ENCODE results near the gene CNGB1.
"Not testable (repeated sequence)": the region's sequence is repeated elsewhere in the genome, so short reads cannot be mapped to it uniquely, and the experiment has no call there.

CNGB1 gene

DNA sequence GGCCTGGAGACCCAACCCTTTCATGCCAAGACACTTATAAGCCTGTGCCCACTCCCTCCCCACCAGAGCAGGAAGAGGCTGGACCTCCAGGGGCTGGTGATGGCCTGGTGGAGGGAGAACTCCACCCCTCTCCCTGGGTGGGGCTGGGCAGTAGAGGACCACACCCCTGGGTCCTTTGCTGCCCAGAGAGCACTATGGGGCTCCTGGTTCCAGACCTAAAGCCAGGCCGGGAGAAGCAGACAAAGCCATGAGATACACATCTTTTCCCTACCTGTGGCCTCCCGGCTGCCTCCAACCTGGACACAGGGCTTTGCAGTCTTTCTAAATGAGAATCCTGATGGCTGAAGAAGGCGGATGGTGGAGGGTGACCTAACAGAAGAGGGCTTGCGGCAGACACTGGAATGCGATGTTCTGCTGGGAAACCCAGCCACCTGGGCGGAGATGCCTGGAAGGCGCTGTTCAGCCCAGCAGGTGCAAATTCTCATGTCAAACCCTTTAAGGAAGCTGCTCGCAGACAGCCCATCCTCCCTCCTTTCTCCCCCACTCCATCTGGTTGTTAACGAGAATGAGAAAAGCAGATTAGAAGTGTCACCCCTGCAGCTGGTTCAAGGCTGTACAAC is 124.7 kb downstream of the CNGB1 start:
- no peak for DNase-seq

DNA sequence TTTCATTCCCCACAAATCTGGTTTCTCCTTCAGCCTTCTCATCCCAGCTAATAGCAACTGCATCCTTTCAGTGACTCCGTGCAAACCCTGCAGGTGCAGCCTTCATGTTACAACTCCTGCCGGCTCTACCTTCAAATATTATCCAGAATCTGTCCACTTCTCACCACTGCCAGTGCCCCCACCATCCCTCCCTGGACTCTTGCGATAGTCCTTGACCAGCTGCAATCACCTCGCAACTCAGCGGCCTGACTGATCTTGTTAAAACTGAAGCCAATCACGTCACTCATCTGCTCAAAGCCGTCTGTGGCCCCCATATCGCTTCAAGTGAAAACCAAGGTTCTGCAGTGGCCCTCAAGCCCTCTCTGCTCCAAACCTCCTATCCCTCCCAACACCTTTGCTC is 125.8 kb downstream of the CNGB1 start:
- DNase-seq = no peak

GRCh38 chr16:57844416-57845030 is 126.4 kb downstream of the CNGB1 start:
- no peak for DNase-seq

GRCh38 chr16:57843400-57843799 is 127.5 kb downstream of the CNGB1 start:
- DNase-seq = no peak

- no peak for DNase-seq
These were observed 128.3 kb downstream of the CNGB1 start for GRCh38 chr16:57842601-57843000.

DNA sequence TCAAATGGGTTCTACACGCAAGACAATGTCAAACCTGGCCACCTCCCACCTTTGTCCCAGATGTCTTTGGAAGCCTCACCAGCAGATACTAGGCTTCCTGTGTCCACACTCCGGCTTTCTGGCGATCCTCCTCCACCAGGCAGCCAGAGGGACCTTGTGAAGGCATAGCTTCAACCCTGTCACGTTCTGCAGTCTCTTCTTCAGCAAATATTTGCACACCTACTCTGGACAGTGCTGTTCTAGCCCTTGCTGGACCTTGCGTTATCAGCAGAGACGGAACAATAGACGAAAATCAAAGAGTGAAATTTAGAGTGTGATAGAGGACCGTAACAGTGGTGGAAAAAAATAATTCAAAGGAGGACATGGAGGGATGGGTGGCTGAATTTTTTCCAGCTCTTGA is 130.1 kb downstream of the CNGB1 start:
- DNase-seq = no peak

GRCh38 chr16:57838161-57838560 is 132.8 kb downstream of the CNGB1 start:
- no peak for DNase-seq

DNA sequence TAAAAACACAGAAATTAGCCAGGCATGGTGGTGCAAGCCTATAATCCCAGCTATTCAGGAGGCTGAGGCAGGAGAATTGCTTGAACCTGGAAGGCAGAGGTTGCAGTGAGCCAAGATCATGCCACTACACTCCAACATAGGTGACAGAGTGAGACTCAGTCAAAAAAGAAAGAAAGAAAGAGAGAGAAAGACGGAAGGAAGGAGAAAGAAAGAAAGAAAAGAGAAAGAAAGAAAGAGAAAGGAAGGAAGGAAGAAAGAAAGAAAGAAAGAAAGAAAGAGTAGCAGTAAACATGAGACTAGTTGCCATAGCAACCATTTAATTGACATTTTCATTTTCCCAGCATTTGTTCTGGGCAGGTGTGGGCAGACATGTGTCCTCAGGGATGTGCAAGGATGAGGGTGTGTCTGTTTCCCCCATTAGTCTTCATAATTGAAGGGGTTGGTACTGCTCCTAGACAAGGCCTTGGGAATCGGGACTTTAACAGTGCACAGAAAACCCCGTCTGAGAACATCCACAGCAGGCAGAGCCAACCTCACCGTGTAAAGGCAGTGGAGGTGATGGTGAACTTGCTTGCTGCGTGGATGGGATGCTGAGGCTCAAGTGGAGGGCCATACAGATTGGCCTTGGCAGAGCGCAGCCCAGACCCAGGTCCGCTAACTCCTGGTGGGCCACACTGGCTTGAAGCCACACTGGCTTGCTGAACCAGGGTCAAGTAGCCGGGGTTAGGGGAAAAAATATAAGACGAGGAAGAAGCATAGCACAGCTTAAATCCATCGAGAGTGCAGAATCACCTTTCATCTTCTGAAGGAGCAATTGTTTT is 133.4 kb downstream of the CNGB1 start:
- no peak for DNase-seq

- DNase-seq = not testable (repeated sequence)
These were observed 135.5 kb downstream of the CNGB1 start for GRCh38 chr16:57835439-57835838.

GRCh38 chr16:57834936-57835335 is 136.0 kb downstream of the CNGB1 start:
- DNase-seq = no peak
